Activated CD4-positive, alpha-beta T cell treated with anti-CD3 and anti-CD28 coated beads, Interleukin-2, amount 50 U/mL, for 16 hours (primary cell): ENCODE data around the gene PHOX2A.

Experiments
- DNase-seq: peaks from one replicate; pipeline ENCODE4 v3.0.0-alpha.2; 2020

The PHOX2A gene

GRCh38 chr11:72247584-72247983, 3.6 kb upstream of the PHOX2A start:
- no peak for DNase-seq

DNA sequence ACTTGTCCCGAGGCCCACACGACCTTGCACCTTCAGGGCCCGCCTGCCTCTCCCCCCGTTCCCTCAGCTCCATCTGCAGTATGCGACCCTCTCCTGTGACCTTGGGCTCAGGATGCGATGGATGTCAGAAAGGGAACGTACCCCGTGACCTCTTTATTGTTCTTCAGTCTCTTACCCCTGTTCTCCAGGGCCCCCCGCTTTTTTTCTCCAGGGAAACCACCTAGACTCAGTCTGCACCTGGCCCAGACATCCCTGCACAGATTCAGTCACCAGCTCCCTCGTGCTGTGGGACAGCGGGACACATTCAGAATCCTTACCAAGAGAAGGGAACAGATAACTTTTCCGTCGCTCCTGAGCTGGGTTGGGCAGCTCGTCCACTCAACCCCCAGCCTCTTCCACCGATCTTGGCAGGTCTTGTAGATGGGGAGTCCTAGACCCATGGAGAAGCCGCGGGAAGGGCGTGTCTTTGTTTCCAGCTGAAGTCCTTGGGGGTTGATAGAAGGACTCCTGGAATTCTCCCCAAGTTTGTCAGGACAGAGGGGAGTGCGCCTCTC, 1.4 kb upstream of the PHOX2A start:
- DNase-seq, result no peak

DNA sequence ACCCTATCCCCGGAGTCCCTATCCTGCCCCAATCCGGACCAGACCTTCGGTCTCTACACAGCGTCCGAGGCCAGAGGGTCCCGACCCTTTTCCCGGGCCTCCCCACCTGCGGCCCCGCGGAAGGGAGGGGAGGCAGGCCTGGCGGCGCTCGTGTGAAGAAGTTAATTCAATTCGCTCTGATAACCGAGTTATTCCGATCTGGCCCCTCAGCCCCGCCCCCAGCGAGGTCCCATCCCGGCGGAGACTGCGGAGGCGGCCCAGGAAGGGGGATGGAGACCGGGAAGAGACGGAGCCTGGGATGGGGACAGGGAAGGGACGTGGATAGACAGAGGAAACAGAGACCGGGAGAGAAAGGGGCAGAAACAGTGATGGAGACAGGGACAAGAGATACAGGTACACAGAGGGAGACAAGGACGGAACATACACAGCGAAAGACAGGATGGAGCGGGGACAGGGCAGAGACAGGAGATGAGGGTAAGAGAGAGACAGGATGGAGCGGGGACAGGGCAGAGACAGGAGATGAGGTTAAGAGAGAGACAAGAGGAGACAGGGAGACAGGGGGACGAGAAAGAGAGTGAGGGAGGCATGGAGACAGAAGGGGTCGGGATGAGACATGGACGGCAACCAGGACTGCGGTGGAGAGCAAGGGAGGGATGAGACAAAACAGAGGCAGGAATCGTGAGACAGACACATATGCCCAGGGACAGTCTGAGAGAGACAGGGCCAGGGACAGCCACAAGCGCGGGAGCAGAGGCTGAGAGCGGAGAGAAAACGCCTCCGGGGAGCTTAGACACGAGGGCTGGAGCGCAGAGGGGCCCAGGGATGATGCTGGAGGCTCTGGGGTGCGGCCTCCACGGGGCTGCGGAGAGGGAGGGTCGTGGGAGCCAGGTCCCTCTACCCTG, 636 bp upstream of the PHOX2A start:
- DNase-seq, result no peak

GRCh38 chr11:72243173-72244059, 560 bp downstream of the PHOX2A start:
- no peak for DNase-seq

GRCh38 chr11:72242141-72242540, 1.8 kb downstream of the PHOX2A start:
- DNase-seq, result no peak

DNA sequence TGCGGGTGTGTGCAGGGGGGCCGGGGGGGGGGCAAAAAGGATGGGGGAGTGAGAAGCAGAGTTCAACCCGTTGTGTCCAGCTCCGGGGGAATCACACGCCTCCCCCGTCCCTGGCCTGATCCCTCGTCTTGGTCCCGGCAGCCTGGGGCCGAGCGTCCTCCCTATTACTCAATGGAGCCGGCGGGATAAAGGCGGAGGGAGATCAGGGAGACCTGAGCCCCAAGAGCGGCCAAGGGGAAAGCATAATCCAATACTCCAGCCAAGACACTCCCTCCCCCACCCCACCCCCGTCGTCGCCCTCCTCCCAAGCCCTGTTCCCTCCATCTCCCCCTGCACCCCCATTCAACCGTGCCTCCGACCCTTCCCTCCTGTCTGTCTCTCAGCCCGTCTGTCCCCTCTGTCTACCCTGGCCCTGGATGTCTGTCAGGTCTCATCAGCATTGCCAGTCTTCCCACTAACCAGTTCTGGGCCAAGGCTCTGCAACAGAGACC, 2.6 kb downstream of the PHOX2A start:
- no peak for DNase-seq

DNA sequence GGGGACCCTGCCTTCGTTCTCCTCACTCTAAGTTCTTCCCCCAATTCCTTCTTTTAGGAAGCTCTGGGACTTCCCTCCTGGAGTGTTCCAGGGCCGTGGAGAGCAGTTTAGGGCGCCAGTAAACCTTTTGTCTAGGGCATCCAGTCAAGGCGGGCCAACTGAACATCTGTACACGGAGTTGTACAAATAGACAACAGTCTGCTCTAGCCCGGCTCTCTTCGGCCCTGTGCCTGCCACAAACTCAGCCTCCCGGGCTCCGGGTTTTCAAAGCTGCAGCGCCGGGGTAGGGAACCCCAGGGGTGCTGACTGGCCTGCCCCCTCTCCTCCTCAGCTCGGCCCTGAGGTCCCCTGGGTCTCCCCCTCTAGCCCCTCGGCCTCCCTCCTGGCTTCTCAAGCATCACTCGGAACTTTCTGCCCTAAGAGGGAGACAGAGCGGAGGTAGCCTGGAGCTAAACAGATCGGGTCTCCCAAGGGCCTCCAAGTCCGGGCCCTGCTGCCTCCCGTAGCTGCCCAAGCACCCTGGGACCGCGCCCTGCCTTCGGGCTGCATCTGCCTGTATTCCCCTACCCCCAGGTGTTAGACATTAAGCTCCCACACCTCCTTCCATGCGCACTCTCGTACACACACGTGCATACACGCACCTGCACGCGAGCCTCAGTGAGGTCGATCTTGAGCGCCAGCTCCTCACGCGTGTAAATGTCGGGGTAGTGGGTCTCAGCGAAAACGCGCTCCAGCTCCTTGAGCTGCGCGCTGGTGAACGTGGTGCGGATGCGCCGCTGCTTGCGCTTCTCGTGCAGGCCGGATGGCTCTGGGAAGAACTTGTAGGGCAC, 3.3 kb downstream of the PHOX2A start:
- DNase-seq, result no peak

- DNase-seq, result no peak
Observed at GRCh38 chr11:72239849-72240460, 4.0 kb downstream of the PHOX2A start.

- peak; percentile 5 for DNase-seq
Observed at GRCh38 chr11:72239313-72239848, 4.6 kb downstream of the PHOX2A start.

DNA sequence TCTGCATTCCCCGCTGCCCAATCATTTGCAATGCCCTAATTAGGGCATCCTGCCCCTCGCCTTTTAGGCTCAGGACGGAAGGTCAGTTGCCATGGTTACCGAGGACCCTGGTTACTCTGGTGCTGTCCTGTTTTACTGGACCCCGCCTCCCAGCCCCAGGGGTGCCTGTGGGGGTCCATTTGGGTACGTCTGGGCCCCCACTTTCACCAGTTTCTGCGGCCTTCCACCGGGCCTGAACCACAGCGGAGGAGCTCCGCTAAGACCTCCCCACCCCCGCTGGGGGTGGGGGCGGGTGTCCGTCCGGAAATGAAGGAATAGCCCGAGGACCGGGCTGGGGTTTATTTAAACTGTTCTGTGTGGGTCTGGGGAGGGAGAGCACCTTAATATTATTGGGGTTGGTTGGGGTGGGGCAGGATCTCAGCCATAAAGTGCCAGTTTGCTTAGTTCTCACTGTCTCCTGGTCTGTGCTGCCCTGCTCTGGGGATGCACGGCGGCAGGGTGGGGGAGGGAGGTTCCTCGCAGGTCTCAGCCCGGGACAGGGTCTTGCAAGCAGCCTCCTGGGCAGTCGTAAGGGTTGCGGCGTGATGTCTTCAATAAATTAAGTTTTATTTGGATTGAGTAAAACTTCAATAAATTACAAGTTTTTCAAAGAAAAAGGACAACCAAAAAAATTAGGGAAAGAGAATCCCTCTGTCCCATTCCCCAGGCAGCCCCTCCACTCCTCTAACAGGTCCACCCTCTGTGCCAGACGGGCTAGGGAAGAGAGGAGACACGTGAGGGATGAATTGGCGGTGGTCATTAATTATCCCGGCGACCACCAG, 5.3 kb downstream of the PHOX2A start:
- no peak for DNase-seq

GRCh38 chr11:72238040-72238450, 5.9 kb downstream of the PHOX2A start:
- DNase-seq, result peak; percentile 62

DNA sequence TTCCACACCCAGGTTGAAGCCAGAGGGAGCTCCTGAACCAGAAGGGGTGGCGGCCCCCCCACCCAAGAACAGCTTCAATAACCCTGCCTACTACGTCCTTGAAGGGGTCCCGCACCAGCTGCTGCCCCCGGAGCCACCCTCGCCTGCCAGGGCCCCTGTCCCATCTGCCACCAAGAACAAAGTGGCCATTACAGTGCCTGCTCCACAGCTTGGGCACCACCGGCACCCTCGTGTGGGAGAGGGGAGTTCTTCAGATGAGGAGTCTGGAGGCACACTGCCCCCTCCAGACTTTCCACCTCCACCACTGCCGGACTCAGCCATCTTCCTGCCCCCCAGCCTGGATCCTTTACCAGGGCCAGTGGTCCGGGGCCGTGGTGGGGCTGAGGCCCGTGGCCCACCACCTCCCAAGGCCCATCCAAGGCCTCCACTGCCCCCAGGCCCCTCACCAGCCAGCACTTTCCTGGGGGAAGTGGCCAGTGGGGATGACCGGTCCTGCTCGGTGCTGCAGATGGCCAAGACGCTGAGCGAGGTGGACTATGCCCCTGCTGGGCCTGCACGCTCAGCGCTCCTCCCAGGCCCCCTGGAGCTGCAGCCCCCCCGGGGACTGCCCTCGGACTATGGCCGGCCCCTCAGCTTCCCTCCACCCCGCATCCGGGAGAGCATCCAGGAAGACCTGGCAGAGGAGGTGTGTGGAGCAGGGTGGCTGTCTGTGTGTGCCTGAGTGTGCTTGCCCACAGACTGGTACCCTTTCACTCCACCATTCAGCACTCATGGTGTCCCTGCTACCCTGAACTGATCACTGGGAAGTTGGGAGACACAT, 6.7 kb downstream of the PHOX2A start:
- DNase-seq, result no peak

- no peak for DNase-seq
Observed at GRCh38 chr11:72236774-72237111, 7.2 kb downstream of the PHOX2A start.

DNA sequence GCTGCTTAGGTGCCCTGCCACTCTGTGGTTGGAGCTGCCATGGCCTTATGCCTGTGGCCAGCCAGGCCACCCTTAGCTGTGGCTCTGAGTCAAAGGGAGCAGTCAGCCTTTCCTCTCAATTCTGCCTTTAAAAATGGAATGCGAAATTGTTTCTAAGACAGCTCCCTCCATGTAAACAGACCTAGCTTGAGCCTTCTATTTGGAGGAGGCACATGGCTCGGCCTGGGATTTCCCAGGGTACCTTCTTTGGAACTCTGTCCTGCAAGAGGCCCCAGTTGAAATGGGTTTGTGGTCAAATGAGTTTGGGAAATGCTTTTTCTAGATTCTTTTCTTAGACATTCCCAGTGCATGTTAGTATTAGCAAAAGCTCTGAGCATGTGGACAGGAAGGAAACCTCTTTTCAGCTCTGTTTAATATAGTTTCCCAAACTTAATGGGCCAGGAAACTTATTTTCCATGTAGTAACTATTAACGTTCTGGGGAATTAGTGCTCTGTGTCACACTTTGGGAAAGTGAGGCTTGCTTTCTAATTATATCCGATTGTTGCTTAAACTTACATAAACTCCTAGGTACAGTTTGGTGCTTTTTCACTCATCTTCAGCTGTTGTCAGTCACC, 7.8 kb downstream of the PHOX2A start:
- no peak for DNase-seq

DNA sequence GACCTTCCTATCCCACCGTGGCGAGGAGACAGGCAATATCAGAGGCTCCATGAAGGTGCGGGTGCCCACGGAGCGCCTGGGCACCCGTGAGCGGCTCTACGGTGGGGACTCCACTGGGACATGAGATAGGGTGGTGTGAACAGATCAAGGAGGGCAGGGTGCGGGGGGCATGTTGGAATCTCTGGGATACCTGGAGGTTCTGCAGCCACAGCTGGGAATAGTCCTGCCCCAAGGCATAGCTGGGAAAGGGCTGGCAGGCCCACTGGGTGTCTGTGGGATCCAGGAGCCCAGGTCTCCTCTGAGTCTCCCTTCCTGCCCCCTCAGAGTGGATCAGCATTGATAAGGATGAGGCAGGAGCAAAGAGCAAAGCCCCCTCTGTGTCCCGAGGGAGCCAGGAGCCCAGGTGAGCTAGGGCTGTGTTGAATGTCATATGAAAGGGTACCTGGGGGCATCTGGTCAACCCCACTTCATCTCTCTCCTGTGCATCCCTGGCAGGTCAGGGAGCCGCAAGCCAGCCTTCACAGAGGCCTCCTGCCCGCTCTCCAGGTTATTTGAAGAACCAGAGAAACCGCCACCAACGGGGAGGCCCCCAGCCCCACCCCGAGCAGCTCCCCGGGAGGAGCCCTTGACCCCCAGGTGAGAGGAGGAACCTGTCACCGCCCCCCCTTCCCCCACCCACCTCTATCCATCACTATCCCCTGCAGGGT, 8.5 kb downstream of the PHOX2A start:
- no peak for DNase-seq

DNA sequence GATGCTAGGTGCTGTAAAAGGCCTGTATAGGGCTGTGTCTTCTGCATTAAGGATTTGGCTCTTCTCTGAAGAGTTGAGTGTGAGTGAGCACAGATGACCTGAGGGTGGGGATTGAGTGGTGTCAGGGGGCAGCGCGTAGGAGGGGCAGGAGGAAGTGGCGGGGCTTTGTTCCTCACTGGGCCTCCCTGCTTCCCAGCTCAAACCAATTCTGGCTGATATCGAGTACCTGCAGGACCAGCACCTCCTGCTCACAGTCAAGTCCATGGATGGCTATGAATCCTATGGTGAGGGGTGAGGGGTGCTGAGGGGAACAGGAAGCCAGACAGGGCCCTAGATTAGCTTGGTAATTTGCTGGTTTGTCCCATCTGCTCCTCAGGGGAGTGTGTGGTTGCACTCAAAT, 9.1 kb downstream of the PHOX2A start:
- DNase-seq, result no peak

DNA sequence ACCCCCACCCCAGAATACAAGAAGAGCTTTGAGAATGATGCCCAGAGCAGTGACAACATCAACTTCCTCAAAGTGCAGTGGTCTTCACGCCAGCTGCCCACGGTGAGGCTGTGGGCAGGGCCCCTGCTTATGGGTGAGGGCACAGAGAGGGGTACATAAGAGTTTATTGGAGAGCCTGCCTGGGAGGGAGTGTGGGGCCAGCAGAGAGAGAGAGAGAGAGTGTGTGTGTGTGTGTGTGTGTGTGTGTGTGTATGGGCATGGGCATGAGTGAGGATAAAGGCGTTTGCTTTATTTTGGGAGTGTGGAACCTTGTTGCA, 9.5 kb downstream of the PHOX2A start:
- no peak for DNase-seq

- DNase-seq, result no peak
Observed at GRCh38 chr11:72233773-72234513, 10.0 kb downstream of the PHOX2A start.
